Activated naive CD4-positive, alpha-beta T cell treated with Interleukin-2 at 50 U/mL for 16 hours (primary cell): ENCODE data around the gene ELMO3.

Source experiments
- DNase-seq: peaks from one replicate; pipeline ENCODE4 v3.0.0-alpha.2; 2020

The ELMO3 gene

GRCh38 chr16:67226804-67227566 is 28.1 kb downstream of the ELMO3 start, which contains the start of gene TMEM208:
Gene TMEM208 (plus strand): TSS chr16:67227130. CDS start chr16:67227219, 89 bp downstream.
- peak; percentile 98 for DNase-seq

GRCh38 chr16:67227567-67227921 is 28.6 kb downstream of the ELMO3 start:
- DNase-seq, result no peak

- no peak for DNase-seq
These were observed 29.3 kb downstream of the ELMO3 start for GRCh38 chr16:67228034-67228785.

- DNase-seq, result no peak
These were observed 30.0 kb downstream of the ELMO3 start for GRCh38 chr16:67228905-67229304.

GRCh38 chr16:67229906-67230808 is 31.2 kb downstream of the ELMO3 start:
- no peak for DNase-seq

GRCh38 chr16:67230809-67231660 is 32.1 kb downstream of the ELMO3 start:
- no peak for DNase-seq

- DNase-seq, result no peak
These were observed 34.7 kb downstream of the ELMO3 start for GRCh38 chr16:67233596-67233995.

- DNase-seq, result no peak
These were observed 35.3 kb downstream of the ELMO3 start for GRCh38 chr16:67234180-67234597.

- peak; percentile 74 for DNase-seq
These were observed 37.1 kb downstream of the ELMO3 start for GRCh38 chr16:67235816-67236562.

GRCh38 chr16:67236563-67237395 is 37.8 kb downstream of the ELMO3 start:
- peak; percentile 83 for DNase-seq

- no peak for DNase-seq
These were observed 38.7 kb downstream of the ELMO3 start for GRCh38 chr16:67237396-67238277.

GRCh38 chr16:67238278-67238575 is 39.3 kb downstream of the ELMO3 start:
- no peak for DNase-seq

GRCh38 chr16:67238806-67239470 is 40.0 kb downstream of the ELMO3 start:
- DNase-seq, result no peak

GRCh38 chr16:67240506-67240905 is 41.6 kb downstream of the ELMO3 start:
- no peak for DNase-seq

GRCh38 chr16:67241008-67241900 is 42.3 kb downstream of the ELMO3 start:
- DNase-seq, result no peak

GRCh38 chr16:67242138-67242730 is 43.3 kb downstream of the ELMO3 start:
- no peak for DNase-seq

- no peak for DNase-seq
These were observed 44.5 kb downstream of the ELMO3 start for GRCh38 chr16:67243481-67243880.
